IPS-20b (cell line): ENCODE measurements around the gene PPP1R7.
A peak's percentile ranks its signal among the peaks of the same experiment; 100 is the strongest.
"Not testable (repeated sequence)": the region's sequence is repeated elsewhere in the genome, so short reads cannot be mapped to it uniquely, and the experiment has no call there.

Source experiments
- H3K27ac ChIP-seq: one replicate; pipeline ENCODE4 v1.5.1; 2013; ENCODE audit warnings: low read length
- H3K27me3 ChIP-seq: 2 replicates; pipeline ENCODE4 v1.6.1; 2013; ENCODE audit warnings: mild to moderate bottlenecking, low read length, inconsistent platforms; ENCODE audit not compliant: insufficient read depth
- H3K36me3 ChIP-seq: 2 replicates; pipeline ENCODE4 v1.6.1; 2013; ENCODE audit warnings: low read depth, mild to moderate bottlenecking, inconsistent platforms, low read length, moderate library complexity; ENCODE audit not compliant: insufficient read depth
- H3K4me1 ChIP-seq: 2 replicates; pipeline ENCODE4 v1.6.1; 2013; ENCODE audit warnings: mild to moderate bottlenecking, control low read depth, inconsistent platforms, low read length, moderate library complexity; ENCODE audit not compliant: insufficient read depth
- H3K4me3 ChIP-seq: 2 replicates; pipeline ENCODE4 v1.5.1; 2013; ENCODE audit warnings: mild to moderate bottlenecking, low read length, inconsistent platforms
- H3K9ac ChIP-seq: 2 replicates; pipeline ENCODE4 v1.6.1; 2013; ENCODE audit warnings: low read depth, mild to moderate bottlenecking, inconsistent platforms, low read length, moderate library complexity
- H3K9me3 ChIP-seq: 2 replicates; pipeline ENCODE4 v1.6.1; 2013; ENCODE audit warnings: mild to moderate bottlenecking, low read depth, low read length, inconsistent platforms; ENCODE audit not compliant: insufficient read depth

The PPP1R7 gene

GRCh38 chr2:241149925-241150659 lies at the start of gene PPP1R7:
PPP1R7 (plus strand) TSS chr2:241150467; CDS start chr2:241150496, 29 bp downstream.
- no peak within 1 kb of the TSS for H3K27ac ChIP-seq

GRCh38 chr2:241102239-241102803 lies 47.9 kb upstream of the PPP1R7 start, which contains the start of gene MTERF4:
MTERF4 (minus strand) TSS chr2:241102287; CDS start chr2:241102273, 14 bp downstream.
- no peaks in the 10 kb centered on the region for H3K27me3 ChIP-seq
- peak within 1 kb of the TSS; percentile 97 for H3K4me3 ChIP-seq
- no peaks in the 10 kb centered on the region for H3K9me3 ChIP-seq
- peaks cover 6% of the 10 kb centered on the region; the same call in 1 of the 2 replicates for H3K4me1 ChIP-seq
- peak within 1 kb of the TSS; percentile 79 for H3K27ac ChIP-seq
- peaks cover 41% of the 10 kb centered on the region for H3K36me3 ChIP-seq
- peak within 1 kb of the TSS; percentile 95 for H3K9ac ChIP-seq

More at GRCh38 chr2:241149925-241150659, at the start of gene PPP1R7:
- Histone ChIP-seq H3K9me3 (no peaks in the 10 kb centered on the region), H3K27me3 (peaks cover 10% of the 10 kb centered on the region; the same call in 1 of the 2 replicates), H3K9ac (peak within 1 kb of the TSS; percentile 73; the same call in 1 of the 2 replicates), H3K36me3 (peaks cover 4% of the 10 kb centered on the region; the same call in 1 of the 2 replicates), H3K4me1 (peaks cover 11% of the 10 kb centered on the region), H3K4me3 (peak within 1 kb of the TSS; percentile 92)

- no peaks in the 10 kb centered on the region for H3K27me3 ChIP-seq
- peaks cover 35% of the 10 kb centered on the region for H3K36me3 ChIP-seq
- peak overlapping the region; percentile 97 for H3K4me3 ChIP-seq
- H3K9ac ChIP-seq, result peak overlapping the region; percentile 95
- H3K27ac ChIP-seq, result no peak overlapping the region
- H3K4me1 ChIP-seq, result peaks cover 6% of the 10 kb centered on the region; the same call in 1 of the 2 replicates
- no peaks in the 10 kb centered on the region for H3K9me3 ChIP-seq
These were observed 47.1 kb upstream of the PPP1R7 start for GRCh38 chr2:241103176-241103595.

GRCh38 chr2:241104611-241105010 lies 45.7 kb upstream of the PPP1R7 start:
- H3K27ac ChIP-seq, H3K9ac ChIP-seq, H3K27me3 ChIP-seq, H3K4me1 ChIP-seq, H3K9me3 ChIP-seq, H3K4me3 ChIP-seq: not testable (repeated sequence)
- peaks cover 29% of the 10 kb centered on the region for H3K36me3 ChIP-seq

- H3K9ac ChIP-seq, result no peak overlapping the region
- peaks cover 21% of the 10 kb centered on the region for H3K36me3 ChIP-seq
- H3K4me3 ChIP-seq, result no peak overlapping the region
- H3K27me3 ChIP-seq, result no peaks in the 10 kb centered on the region
- H3K9me3 ChIP-seq, result no peaks in the 10 kb centered on the region
- no peak overlapping the region for H3K27ac ChIP-seq
- peaks cover 6% of the 10 kb centered on the region; the same call in 1 of the 2 replicates for H3K4me1 ChIP-seq
These were observed 44.6 kb upstream of the PPP1R7 start for GRCh38 chr2:241105641-241106040.

- no peak overlapping the region for H3K27ac ChIP-seq
- no peak overlapping the region for H3K4me3 ChIP-seq
- H3K4me1 ChIP-seq, result peaks cover 6% of the 10 kb centered on the region; the same call in 1 of the 2 replicates
- no peaks in the 10 kb centered on the region for H3K27me3 ChIP-seq
- H3K9me3 ChIP-seq, result no peaks in the 10 kb centered on the region
- H3K36me3 ChIP-seq, result peaks cover 23% of the 10 kb centered on the region
- H3K9ac ChIP-seq, result no peak overlapping the region
These were observed 43.1 kb upstream of the PPP1R7 start for GRCh38 chr2:241107031-241107783.

- Histone ChIP-seq H3K36me3 (peaks cover 31% of the 10 kb centered on the region), H3K4me1 (no peaks in the 10 kb centered on the region; the same call in 1 of the 2 replicates), H3K9ac (no peak overlapping the region), H3K27me3 (no peaks in the 10 kb centered on the region), H3K9me3 (no peaks in the 10 kb centered on the region), H3K4me3 (no peak overlapping the region), H3K27ac (no peak overlapping the region)
These were observed 41.7 kb upstream of the PPP1R7 start for GRCh38 chr2:241108271-241109209.

- Histone ChIP-seq H3K4me3 (no peak overlapping the region), H3K4me1 (no peaks in the 10 kb centered on the region), H3K9me3 (no peaks in the 10 kb centered on the region), H3K27ac (no peak overlapping the region), H3K36me3 (peaks cover 40% of the 10 kb centered on the region), H3K9ac (no peak overlapping the region), H3K27me3 (no peaks in the 10 kb centered on the region)
These were observed 40.8 kb upstream of the PPP1R7 start for GRCh38 chr2:241109210-241110088.

GRCh38 chr2:241110089-241110606 lies 40.1 kb upstream of the PPP1R7 start:
- H3K4me1 ChIP-seq, result no peaks in the 10 kb centered on the region
- no peak overlapping the region for H3K27ac ChIP-seq
- no peaks in the 10 kb centered on the region for H3K27me3 ChIP-seq
- H3K9me3 ChIP-seq, result no peaks in the 10 kb centered on the region
- no peak overlapping the region for H3K9ac ChIP-seq
- H3K36me3 ChIP-seq, result peaks cover 47% of the 10 kb centered on the region
- no peak overlapping the region for H3K4me3 ChIP-seq
